Stimulated activated CD8-positive, alpha-beta memory T cell treated with anti-CD3 and anti-CD28 coated beads, Interleukin-7, amount 100 ng/mL, for 24 hours (primary cell): Measurements from ENCODE around the gene KCNJ8.
"Not testable (repeated sequence)": the region's sequence is repeated elsewhere in the genome, so short reads cannot be mapped to it uniquely, and the experiment has no call there.

Experiments
- DNase-seq: peaks from one replicate; pipeline ENCODE4 v3.0.0-alpha.2; 2020; ENCODE audit warnings: low read depth

Gene KCNJ8

DNA sequence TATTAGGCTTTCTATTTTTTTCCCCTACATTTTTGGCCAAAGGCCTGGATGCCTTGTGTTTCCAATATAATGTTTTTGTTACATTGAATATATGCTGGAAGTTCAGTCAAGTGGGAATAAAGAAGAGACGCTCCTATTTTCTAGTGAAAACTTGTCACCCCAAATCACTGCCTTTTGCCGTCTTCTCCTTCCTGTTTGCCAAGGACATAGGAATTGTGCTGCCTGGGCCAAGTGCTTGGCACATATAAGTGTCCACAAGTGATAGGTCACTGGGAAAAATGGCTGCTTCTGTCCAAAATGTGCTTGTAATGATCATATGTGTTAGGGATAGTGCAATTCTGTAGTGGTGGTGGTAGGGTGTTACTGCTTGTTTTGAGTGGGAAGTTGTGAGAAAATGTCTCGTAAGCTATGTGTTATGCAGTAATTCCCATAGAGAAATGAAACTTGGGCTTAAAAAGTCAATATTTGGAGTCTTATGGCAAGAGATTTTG is 11.6 kb upstream of the KCNJ8 start:
- DNase-seq, result no peak

DNA sequence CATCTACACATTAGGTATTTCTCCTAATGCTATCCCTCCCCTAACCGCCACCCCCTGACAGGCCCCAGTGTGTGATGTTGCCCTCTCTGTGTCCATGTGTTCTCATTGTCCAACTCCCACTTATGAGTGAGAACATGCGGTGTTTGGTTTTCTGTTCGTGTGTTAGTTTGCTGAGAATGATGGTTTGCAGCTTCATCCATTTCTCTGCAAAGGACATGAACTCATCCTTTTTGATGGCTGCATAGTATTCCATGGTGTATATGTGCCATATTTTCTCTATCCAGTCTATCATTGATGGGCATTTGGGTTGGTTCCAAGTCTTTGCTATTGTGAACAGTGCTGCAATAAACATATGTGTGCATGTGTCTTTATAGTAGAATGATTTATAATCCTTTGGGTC is 8.2 kb upstream of the KCNJ8 start:
- not testable (repeated sequence) for DNase-seq

DNA sequence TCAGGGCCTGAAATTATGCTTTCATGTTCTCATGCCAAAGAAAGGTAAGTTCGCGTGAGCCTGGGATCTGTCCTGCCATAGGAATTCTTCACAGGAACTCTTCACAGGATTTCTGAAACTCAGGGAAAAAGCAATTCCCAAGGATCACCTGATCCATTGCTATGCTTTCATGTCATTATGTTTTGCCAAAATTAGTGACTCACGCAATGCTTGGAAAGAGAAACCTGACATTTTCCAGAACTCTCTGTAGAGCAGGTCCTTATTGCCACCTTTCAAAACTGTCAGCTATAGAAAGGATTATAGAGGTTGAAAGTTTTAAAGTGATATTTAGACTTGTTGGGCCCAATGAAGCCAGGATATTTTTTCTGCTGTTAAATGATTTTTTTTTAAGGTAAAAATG is 6.3 kb upstream of the KCNJ8 start:
- DNase-seq, result no peak

DNA sequence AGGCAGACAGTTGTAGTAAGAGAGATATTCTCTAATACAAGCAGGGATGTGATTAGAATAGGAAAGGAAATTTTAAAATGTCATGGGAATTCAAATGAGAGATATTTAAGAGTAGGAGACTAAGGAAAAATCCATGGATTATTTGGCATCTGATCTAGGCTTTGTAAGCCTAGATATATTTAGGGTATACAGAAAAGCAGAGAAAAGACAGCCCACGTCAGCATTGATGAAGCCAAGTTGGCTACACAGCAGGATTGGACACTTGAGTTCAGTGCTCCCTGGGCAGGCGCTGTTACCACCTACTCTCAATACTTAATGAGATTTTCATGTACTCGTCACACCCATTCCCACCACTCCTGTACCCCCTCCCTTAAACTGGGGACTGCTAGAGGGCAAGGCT is 1.7 kb upstream of the KCNJ8 start:
- no peak for DNase-seq

DNA sequence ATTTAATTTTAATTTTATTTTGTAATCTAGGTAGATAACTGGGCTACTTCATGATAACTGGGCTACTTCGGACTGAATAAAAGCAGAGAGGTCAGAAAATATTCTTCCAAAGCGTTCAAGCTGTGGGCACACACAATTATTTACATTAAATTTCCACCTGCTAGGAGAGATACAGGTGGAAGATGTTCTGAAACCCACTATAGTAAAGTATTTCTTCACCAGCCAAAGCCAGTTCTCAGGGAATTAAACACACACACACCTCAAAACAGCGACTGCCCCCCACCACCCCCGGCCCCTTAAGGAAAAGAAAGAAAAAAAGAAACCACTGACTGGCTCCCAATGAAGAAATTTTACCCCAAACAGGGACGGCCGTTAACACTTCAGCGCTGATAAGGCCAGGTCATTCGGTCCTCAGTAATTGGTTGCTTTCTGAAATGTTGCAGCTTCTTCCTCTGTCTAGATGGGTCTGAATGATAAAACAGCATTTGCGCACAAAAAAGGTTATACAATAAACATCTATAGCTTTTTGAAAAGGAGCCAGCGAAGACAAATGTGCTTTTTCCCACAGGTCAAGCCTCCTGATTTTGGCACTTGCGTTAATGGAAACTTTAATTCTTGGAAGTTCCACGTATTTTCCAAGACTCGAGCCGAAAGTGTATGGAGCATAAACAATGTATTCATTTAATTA is 771 bp upstream of the KCNJ8 start:
- DNase-seq, result no peak

DNA sequence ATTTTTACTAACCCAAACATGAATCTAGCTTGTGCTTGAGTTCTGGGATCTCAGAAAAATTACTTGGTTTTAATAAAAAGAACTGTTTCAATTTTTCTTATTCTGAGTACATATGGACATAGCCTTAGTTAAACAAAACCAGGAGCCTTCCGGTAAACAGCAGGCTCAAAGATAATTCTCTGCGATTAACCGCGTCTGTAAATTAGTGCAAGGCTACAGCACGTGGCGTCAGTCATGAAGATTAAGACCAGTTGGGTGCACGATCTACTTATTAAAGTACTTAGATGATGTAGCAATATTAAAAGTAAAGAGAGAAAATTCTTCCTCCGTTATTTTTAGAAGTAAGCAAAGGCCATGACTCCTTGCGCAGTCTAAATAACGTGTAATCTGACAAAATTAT is 700 bp downstream of the KCNJ8 start:
- DNase-seq, result no peak

DNA sequence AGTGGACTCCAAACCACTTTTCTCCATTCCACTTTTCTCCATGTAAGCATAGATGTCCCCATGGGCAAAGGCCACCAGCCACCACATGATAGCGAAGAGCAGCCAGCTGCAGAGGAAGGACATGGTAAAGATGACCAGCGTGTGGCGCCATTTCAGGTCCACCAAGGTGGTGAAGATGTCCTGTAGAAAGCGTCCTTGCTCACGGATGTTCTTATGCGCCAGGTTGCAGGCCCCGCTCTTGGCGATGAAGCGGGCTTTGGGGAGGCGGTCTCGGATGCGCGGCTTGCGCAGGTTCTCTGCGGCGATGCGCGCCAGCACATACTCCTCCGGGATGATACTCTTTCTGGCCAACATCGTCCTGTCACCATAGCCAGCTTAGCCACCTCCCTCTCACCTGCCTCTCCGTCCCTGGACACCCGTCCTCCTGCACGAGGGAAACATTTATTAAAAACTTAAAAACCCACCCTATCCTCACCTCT is 1.2 kb downstream of the KCNJ8 start:
- no peak for DNase-seq

DNA sequence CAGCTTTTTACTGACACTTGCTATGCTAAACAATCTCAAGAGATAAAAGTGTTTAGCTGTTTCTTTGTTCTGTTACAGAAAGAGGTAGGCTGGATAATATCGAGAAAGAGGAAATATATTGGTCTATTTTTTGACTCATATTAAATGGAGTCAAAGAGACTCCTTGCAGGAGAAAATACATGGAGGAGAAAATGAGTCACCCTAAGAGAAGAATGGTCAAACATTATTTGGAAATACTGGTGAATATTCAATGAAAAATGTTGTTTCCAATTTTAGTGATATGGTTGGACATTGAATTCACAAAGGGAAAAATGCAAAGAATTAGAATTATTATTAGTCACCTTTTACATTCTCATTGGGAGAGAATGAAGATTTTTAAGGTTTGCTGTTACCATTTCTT is 3.2 kb downstream of the KCNJ8 start:
- no peak for DNase-seq

DNA sequence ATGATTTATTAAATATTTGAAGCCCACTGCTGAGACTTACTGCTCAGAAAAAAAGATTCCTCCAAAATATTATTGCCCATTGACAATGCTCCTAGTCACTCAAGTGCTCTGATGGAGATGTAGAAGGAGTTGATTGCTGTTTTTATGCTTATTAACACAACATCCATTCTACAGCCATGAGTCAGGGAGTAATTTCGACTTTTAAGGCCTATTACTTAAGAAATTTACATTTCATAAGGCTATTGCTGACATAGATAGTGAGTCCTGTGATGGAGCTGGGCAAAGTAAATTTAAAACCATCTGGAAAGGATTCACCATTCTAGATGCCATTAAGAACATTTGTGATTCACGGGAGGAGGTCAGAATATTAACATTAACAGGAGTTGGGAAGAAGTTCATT is 5.2 kb downstream of the KCNJ8 start:
- DNase-seq, result no peak

DNA sequence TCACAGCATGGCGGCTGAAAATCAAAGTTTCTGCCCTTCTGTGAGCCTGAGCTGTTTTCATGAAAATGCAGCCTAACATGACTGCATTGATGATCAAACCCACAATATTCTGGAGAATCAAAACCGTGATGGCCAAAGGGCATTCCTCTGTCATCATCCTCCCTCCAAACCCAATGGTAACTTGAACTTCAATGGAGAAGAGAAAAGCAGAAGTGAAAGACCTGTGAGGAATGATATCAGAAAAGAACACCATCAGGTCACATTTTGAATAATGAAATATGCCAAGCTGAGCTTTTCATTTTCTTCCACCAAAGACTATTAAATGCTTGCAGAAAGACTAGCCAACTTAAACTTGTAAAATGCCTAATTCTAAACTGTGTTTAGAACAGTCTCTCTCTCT is 8.1 kb downstream of the KCNJ8 start:
- no peak for DNase-seq

DNA sequence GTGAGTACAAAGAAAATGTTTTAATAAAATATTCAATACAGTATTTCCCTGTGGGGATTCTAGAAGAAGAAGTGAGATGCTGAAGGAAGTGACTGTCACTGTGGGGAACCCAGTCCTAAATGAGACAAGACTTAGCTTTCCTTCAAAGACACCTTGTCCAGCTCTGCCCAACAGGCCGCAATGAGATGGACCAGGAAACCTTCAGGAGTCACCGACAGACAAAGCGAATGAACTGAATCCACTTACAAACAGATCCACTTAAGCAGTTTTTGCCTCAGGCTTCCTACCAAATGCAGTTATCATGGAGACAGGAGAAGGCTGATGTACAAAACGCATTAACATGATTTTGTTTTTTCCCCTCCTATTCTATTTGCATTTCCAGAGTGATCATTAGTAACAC is 9.6 kb downstream of the KCNJ8 start:
- no peak for DNase-seq

DNA sequence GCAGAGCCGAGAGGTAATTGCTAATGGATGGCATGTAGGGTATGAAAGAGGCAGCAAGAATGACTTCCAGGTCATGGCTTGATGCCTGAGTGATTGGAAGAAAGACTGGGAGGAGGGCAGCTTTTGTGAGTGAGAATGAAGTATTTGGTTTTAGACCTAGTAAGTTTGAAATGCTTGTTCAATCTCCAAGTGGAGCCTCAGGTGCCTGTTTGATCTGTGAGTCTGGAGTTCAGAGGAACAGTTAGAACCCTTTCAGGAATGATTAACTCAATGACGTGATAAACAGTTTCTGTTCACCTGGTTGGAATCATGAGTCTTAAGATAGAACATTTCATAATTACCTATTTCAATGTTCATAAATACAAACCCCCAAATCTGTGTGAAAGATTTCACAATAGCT is 10.4 kb downstream of the KCNJ8 start:
- DNase-seq, result no peak

DNA sequence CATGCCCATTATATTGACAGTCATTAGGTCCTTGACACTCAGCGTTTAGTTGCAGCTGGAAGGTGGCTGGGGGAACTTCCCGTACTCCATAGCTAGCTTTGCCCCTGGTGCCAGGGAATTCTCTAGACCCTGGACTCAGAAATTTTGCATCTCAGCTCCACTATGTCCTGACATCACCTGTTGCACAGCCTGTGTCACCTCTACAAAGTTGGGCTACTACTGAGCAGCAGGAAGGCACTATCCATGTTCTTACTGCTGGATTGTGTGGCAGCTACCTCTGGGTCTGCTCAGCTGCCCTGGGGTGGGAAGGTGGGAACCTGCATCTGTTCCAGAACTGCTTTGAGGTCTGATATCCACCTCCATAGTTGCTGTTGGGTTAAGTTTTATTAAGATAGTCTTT is 11.0 kb downstream of the KCNJ8 start:
- DNase-seq, result no peak

DNA sequence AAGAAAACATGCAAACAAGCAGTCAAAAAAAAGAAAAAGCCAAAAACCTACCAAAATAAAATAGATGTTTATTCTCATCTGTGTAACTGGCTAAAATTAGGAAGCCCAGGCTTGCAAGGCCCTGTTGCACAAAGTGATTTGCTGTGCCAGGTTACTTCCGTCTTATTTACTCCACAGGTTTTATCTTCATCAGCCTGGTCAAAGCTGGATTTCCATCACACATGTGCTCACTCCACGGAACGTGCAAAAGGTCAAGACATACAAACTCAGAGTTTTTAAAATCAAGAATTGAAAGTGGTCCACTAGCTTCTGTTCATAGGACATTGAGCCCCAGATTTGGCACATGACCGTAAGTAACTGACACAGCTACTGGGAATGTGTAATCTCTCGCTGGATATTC is 14.8 kb downstream of the KCNJ8 start:
- DNase-seq, result no peak

DNA sequence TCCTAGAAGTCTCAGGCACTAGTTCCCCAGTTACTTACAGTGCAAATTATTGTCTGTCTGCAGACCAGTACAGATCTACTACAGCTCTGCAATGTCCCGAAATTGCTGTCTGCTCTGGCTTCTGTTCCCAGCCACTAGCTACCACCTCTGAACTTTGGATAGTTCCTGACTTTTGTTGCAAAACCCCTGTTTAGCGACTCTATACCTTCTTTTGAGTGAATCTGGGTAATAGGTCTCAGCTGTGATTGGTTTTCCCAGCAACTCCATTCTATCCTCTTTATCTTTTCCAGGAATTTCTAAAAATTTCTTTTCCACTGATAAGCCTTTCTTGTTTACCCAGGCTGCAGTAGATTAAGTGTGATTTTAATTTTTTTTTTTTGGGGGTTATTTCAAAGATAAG is 16.8 kb downstream of the KCNJ8 start:
- no peak for DNase-seq

DNA sequence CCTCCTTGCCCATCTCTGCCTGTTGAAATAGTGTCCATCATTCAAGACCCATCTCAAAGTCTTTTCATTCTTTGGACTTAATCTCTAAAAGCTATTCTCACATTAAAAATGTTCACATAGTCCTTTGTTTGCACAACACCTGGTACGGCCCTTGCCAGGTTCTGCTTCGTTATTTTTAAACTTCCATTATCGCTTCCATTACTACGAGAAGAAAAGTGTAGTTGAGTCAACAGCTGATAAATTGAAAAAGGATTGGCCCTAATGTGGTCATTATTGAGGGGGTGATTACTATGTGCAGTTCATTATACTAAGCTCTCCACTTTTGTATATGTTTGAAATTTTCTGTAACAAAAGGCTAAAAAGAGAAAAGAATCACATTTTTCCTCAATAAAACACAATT is 17.8 kb downstream of the KCNJ8 start:
- DNase-seq, result no peak

DNA sequence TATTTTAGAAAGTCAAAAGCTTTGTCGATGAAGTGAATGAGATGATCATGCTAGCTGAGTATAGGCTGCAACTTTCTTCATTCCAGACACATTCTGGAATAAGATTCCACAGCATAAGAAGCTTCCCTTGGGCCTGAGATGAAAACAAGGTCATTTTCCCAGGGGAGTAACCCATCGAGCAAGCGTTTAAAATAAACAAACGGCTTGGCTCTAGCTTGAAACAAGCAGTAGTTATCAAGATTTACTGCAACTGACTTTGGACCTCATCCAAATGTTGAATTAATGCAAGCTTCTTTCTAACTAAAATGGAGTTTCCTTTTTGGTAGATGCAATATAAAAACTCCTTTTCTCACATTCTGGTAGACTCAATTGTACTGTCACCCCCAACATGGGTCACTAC is 23.0 kb downstream of the KCNJ8 start:
- no peak for DNase-seq

DNA sequence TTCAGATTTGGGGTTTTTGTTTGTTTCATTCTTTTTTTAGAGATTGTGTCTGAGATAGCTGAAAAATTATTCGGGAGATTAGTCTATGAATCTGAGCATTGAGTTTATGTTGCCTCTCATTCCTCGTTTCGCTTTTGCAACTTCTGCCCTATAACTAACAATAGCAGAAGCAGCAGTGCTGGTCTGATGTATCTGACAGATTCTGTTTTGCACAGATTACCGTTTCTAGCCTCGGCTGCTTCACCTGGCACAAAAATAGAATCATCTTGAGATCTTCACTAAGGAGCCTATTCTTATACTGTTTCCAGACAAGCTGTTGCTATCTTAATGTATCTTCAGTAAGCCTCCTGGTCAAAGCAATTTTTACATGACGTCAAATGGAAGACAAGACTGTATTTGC is 29.2 kb downstream of the KCNJ8 start:
- no peak for DNase-seq

DNA sequence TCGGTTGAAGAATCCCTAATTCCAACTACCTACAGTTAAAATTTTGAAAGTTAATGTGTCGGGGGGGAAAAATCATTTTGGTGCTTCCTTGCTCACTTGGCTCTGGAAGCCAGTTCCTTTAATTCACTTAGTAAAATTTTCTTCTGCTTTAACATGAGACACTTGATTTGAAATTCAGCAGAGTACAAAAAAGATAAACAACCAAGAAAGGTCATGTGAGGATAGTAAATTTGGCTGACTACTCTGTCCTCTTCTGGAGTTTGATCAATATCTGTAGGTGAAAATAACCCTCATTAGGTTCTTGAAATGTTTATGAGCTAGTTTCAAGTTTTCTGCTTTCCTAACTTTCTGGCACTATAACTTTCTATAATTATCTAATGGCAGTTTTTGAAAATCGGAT is 43.4 kb downstream of the KCNJ8 start:
- DNase-seq, result no peak

DNA sequence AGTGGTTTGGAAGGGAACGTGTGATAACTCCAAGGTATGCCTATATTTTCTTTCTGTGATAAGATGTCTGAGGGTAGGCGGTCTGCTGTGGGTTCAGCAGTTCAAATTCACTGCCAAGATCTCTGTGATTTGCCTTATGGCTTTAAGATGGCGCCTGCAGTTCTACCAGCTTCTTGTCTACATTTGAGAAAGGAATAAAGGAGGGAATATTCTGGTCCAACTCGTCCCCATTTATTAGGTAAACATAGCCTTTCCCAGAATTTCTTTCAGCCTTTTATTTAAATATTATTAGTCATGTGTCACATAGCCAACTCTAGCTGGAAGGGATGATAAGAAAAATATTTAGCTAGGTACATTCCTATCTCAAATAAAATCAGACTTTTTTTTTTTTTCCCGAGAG is 48.8 kb downstream of the KCNJ8 start:
- no peak for DNase-seq

DNA sequence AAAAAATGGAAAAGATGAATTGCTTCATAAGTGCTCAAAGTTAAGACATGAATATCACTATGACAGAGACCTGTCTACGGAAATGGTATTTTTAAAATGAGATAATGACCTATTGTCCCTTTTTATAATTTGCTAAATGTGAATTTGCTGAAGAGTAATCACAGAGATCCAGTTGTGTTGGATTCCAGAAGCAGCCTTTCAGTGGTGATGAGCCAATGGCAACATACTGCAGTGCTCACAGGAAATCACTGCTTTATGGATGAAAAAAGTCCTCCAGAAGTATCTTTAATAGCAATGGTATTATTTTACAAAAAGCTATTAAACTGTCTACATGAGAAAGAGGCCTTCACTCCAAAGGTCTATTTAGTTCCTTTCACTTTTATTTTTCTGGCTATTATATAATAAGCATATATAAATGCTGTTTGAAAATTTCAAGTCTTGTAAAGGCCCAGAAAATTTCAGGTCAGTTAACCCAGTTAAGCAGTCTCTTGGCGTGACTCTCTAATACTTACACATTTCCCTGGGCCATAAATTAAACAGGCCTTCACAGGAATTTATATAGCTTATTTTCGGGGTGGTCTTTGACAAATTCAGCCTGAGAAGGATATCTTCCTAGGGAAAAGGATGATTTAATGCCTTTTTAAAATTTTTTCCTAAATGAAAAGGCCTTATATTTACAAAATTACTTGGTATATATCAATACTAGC is 55.4 kb downstream of the KCNJ8 start:
- no peak for DNase-seq

DNA sequence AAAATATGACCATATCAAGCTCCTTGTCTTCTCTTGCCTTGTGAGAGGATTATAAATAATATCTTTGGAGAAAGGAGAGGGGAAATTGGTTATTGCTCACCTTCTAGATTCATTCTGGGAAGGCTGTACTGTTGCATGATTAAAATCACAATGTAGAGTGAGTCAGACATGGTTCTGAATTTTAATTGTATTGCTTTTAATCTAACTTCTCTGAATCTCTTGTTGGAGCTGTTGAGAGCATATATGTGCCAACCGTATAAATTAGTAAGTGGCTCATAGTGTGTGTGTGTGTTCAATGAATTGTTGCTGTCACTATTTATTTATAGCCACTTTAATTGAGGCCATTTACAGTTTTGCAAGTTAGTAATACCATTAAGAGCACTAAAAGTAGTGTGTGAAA is 56.1 kb downstream of the KCNJ8 start:
- no peak for DNase-seq

DNA sequence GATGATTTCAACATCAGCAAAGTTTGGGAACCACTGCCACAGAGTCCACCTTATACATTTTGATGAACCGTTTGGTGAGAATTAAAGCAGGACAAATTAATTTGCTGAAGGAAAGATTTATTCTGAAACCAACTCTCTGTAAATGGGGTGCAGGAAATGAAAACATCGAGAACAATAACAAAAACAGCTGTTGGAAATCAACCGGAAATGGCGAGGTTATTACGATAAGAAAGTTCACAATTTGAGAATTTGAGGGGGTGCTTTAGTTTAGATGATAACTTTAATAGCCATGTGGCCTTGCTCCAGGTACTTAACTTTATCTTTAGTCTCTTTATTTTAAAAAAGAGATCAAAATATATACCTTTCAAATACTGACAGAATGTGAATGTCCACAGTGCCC is 56.7 kb downstream of the KCNJ8 start:
- DNase-seq, result no peak

DNA sequence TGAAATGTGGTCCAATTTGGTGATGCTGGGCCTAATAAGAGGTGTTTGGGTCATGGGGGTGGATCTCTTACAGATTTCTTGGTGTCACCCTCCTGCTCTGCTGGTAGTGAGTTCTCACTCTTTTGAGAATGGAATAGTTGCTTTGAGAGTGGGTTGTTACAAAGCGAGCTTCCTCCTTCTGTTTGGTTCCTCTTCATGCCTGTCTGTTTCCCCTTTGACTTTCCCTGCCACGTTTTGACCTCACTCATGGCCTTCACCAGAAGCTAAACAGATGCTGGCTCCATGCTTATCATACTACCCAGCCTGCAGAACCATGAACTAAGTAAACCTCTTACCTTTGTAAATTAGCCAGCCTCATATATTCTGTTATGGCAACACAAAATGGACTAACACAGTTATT is 59.1 kb downstream of the KCNJ8 start:
- DNase-seq, result no peak
